OCI-LY1 (cell line): Measurements from ENCODE around the gene ZNF462.

ENCODE experiments used
- CTCF ChIP-seq: fragments of 200-600 bp; sonication (generic), shearing (Covaris generic); IDR thresholded peaks from 2 replicates; pipeline ENCODE4 v1.5.1; 2017; ENCODE audit warnings: mild to moderate bottlenecking, antibody characterized with exemption, low read length, moderate library complexity, mixed read lengths
- EZH2 ChIP-seq: fragments of 200-600 bp; sonication (generic), shearing (Covaris generic); IDR thresholded peaks from 2 replicates; pipeline ENCODE4 v1.8.0; 2017; ENCODE audit warnings: borderline replicate concordance, mixed run types, mild to moderate bottlenecking, antibody characterized with exemption, low read length, moderate library complexity, mixed read lengths

- TF ChIP-seq CTCF (no peak), EZH2 (no peak)
Observed at GRCh38 chr9:106862110-106862820, 701 bp upstream of the ZNF462 start.
